HepG2 (cell line): ENCODE measurements around the gene SH2D3A. TPM values are rescaled to one million over a fixed set of nuclear protein-coding genes. Genes with fewer than 3 reads are reported as not detected.
A peak's percentile ranks its signal among the peaks of the same experiment; 100 is the strongest.

Source experiments
- ATAC-seq: fragments of 200-7000 bp; cut with Tn5 transposase; 3 replicates; pipeline ENCODE4 v1.9.1; 2020; ENCODE audit warnings: mild to moderate bottlenecking, moderate library complexity
- BruUV-seq: library from RNA; stranded (reverse); fragments of 400-500 nt; replicated peaks from 2 replicates; lab custom pipeline; 2021; lab: Mats Ljungman, UMichigan
- CTCF ChIA-PET: fragments of 300-600 bp; formaldehyde crosslinking; extraction: SDS; loops from one replicate; lab custom pipeline; 2021; ENCODE audit warnings: low total read pairs, inconsistent platforms, low intra/inter-chr PET ratio; lab: Yijun Ruan, JAX
- POLR2A ChIA-PET: fragments of 350-600 bp; sonication (Branson Sonifier 250); formaldehyde crosslinking; loops from one replicate; lab custom pipeline; 2020; ENCODE audit warnings: antibody characterized with exemption, inconsistent platforms; lab: Yijun Ruan, JAX
- DNase-seq: peaks from one replicate; pipeline ENCODE4 v3.0.0-alpha.2; 2015; ENCODE audit warnings: low spot score
- FAIRE-seq: peaks from 3 replicates; lab custom pipeline; 2011; peaks lifted over from hg19 to GRCh38; lab: Jason Lieb, UNC
- H2AFZ ChIP-seq: one replicate; pipeline ENCODE4 v1.6.1; 2011; ENCODE audit warnings: low read length, inconsistent platforms
- H3K27ac ChIP-seq: fragments of 300-600 bp; 3 replicates; pipeline ENCODE4 v1.8.0; 2011; ENCODE audit warnings: mixed run types, mild to moderate bottlenecking, mixed read lengths, low read length, inconsistent platforms; ENCODE audit not compliant: insufficient read depth; ENCODE audit errors: extremely low read length
- H3K27me3 ChIP-seq, 2 experiments: fragments of 200-600 bp in 1 of 2; 2 replicates in 1 of 2; 3 replicates in 1 of 2; pipeline versions ENCODE4 v1.6.0 to v1.8.0; 2011; ENCODE audit warnings: low read length in 2 of 2, mild to moderate bottlenecking in 2 of 2, moderate library complexity in 2 of 2, inconsistent platforms in 1 of 2; ENCODE audit not compliant: insufficient read depth in 2 of 2, control insufficient read depth in 1 of 2
- H3K36me3 ChIP-seq, 2 experiments: fragments of 200-600 bp in 1 of 2; replicated peaks in 1 of 2; 2 replicates in 1 of 2; 3 replicates in 1 of 2; pipeline versions ENCODE4 v1.5.1 to v1.8.0; 2011; ENCODE audit warnings: low read length in 2 of 2, inconsistent platforms in 1 of 2; ENCODE audit not compliant: insufficient read depth in 2 of 2, control insufficient read depth in 1 of 2
- H3K4me1 ChIP-seq: 2 replicates; pipeline ENCODE4 v1.5.1; 2012; ENCODE audit warnings: low read length, inconsistent platforms; ENCODE audit not compliant: insufficient read depth
- H3K4me2 ChIP-seq: 2 replicates; pipeline ENCODE4 v1.6.0; 2011; ENCODE audit warnings: low read depth, low read length, inconsistent platforms
- H3K4me3 ChIP-seq, 3 experiments: fragments of 200-600 bp in 1 of 3; sonication (generic), shearing (Covaris generic) in 1 of 3; replicated peaks in 1 of 3; 2 replicates each; pipeline ENCODE4 v1.5.1; 2011 to 2016; ENCODE audit warnings: low read length in 3 of 3, inconsistent platforms in 2 of 3, low read depth in 2 of 3, mild to moderate bottlenecking in 2 of 3, control low read depth in 1 of 3, mixed read lengths in 1 of 3; ENCODE audit not compliant: insufficient read depth in 1 of 3
- H3K79me2 ChIP-seq: one replicate; pipeline ENCODE4 v1.6.1; 2011; ENCODE audit warnings: low read length, inconsistent platforms; ENCODE audit not compliant: insufficient read depth
- H3K9ac ChIP-seq: 2 replicates; pipeline ENCODE4 v1.6.0; 2011; ENCODE audit warnings: mild to moderate bottlenecking, low read depth, low read length, inconsistent platforms; ENCODE audit not compliant: insufficient read depth
- H3K9me3 ChIP-seq: 2 replicates; pipeline ENCODE4 v1.5.1; 2012; ENCODE audit warnings: mild to moderate bottlenecking, low read length
- H4K20me1 ChIP-seq: 2 replicates; pipeline ENCODE4 v1.6.0; 2011; ENCODE audit warnings: inconsistent platforms, mild to moderate bottlenecking, low read length, moderate library complexity; ENCODE audit not compliant: insufficient read depth
- ARNT2 ChIP-seq: sonication (generic); formaldehyde crosslinking; IDR thresholded peaks from 2 replicates; pipeline ENCODE4 v1.8.0; 2022; ENCODE audit warnings: mild to moderate bottlenecking, low read depth, missing genetic modification reagents, moderate library complexity
- ATF7-NPFF ChIP-seq: sonication (generic); formaldehyde crosslinking; IDR thresholded peaks from 2 replicates; pipeline ENCODE4 v1.8.1; 2023; ENCODE audit warnings: mild to moderate bottlenecking, low read depth, missing genetic modification reagents, moderate library complexity
- CHD4 ChIP-seq: fragments of 200-600 bp; sonication (generic); IDR thresholded peaks from 2 replicates; pipeline ENCODE4 v1.7.0; 2017; ENCODE audit warnings: mild to moderate bottlenecking, low read length, borderline replicate concordance
- IKZF1 ChIP-seq: fragments of 450-650 bp; IDR thresholded peaks from 2 replicates; pipeline ENCODE4 v1.7.1; 2016
- KDM4B ChIP-seq: sonication (generic); formaldehyde crosslinking; IDR thresholded peaks from 2 replicates; pipeline ENCODE4 v1.4.0; 2020; ENCODE audit warnings: missing genetic modification reagents
- MEF2D ChIP-seq: sonication (generic); formaldehyde crosslinking; IDR thresholded peaks from 2 replicates; pipeline ENCODE4 v1.5.1; 2020; ENCODE audit warnings: mild to moderate bottlenecking, missing genetic modification reagents
- MTF2 ChIP-seq: sonication (generic); formaldehyde crosslinking; IDR thresholded peaks from 2 replicates; pipeline ENCODE4 v1.5.0; 2020; ENCODE audit warnings: missing genetic modification reagents, borderline replicate concordance
- PAF1 ChIP-seq: IDR thresholded peaks from 2 replicates; pipeline ENCODE4 v1.6.1; 2016; ENCODE audit warnings: missing genetic modification reagents, missing compliant biosample characterization
- POLR2A ChIP-seq, 2 experiments: IDR thresholded peaks; 2 replicates each; pipeline ENCODE4 v1.6.1; 2011; ENCODE audit warnings: low read depth in 2 of 2, low read length in 2 of 2, mild to moderate bottlenecking in 1 of 2, moderate library complexity in 1 of 2; ENCODE audit not compliant: insufficient read depth in 1 of 2
- RBFOX2 ChIP-seq: fragments of 200-400 bp; formaldehyde crosslinking; IDR thresholded peaks from 2 replicates; pipeline ENCODE4 v1.6.1; 2017; ENCODE audit warnings: low read depth, mild to moderate bottlenecking, low read length
- SMARCE1 ChIP-seq: fragments of 450-650 bp; IDR thresholded peaks from 2 replicates; pipeline ENCODE4 v1.6.1; 2017; ENCODE audit warnings: borderline replicate concordance
- TAF15 ChIP-seq: fragments of 200-400 bp; formaldehyde crosslinking; IDR thresholded peaks from one replicate; pipeline ENCODE4 v1.6.1; 2018; ENCODE audit warnings: mild to moderate bottlenecking, low read depth, low read length; ENCODE audit not compliant: poor library complexity, severe bottlenecking
- ZC3H4 ChIP-seq: sonication (generic); formaldehyde crosslinking; IDR thresholded peaks from 2 replicates; pipeline ENCODE4 v1.4.0; 2020; ENCODE audit warnings: missing genetic modification reagents, borderline replicate concordance
- ZNF501 ChIP-seq: sonication (generic); formaldehyde crosslinking; IDR thresholded peaks from 2 replicates; pipeline ENCODE4 v1.5.1; 2020; ENCODE audit warnings: mild to moderate bottlenecking, moderate library complexity, missing genetic modification reagents
- ZNF562 ChIP-seq: sonication (generic); formaldehyde crosslinking; IDR thresholded peaks from 2 replicates; pipeline ENCODE4 v1.8.0; 2022; ENCODE audit warnings: missing genetic modification reagents, borderline replicate concordance
- ZNF746 ChIP-seq: sonication (generic); formaldehyde crosslinking; IDR thresholded peaks from 2 replicates; pipeline ENCODE4 v1.8.0; 2022; ENCODE audit warnings: mild to moderate bottlenecking, missing genetic modification reagents
- ZNF768 ChIP-seq: sonication (generic); formaldehyde crosslinking; IDR thresholded peaks from 2 replicates; pipeline ENCODE4 v1.4.0; 2020; ENCODE audit warnings: missing genetic modification reagents
- WGBS: methylation state at CpG from one replicate; pipeline ENCODE4 v1.1.6; 2017; ENCODE audit warnings: low lambda C conversion rate; 5-methylcytosine and 5-hydroxymethylcytosine counted together
- in situ Hi-C: cut with HindIII; loops from 2 replicates; pipeline ENCODE4 v1.10.0; 2017; ENCODE audit warnings: low pct_unique_long_range_greater_than_20kb; ENCODE audit not compliant: extremely low pct_ligation_motif_present
- intact Hi-C: fragments of 100-400 bp; cut with micrococcal nuclease; formaldehyde crosslinking; loops from one replicate; pipeline ENCODE4 v1.10.0; 2022; ENCODE audit not compliant: unreplicated experiment
- polyA plus RNA-seq, 8 experiments: library from polyadenylated mRNA; depleted of rRNA in 3 of 8; stranded (reverse) in 7 of 8; unstranded in 1 of 8; fragments of >200 nt; fragmentation: Illumina TruSeq in 4 of 8; extraction: Trizol in 4 of 8; gene quantifications; 2 replicates each; pipeline versions ENCODE4 v1.2.1 to v1.2.3, GENCODE V29; 2011 to 2016; ENCODE audit warnings: low read depth in 4 of 8, missing spikeins in 1 of 8, mixed read lengths in 1 of 8; ENCODE audit not compliant: insufficient read depth in 1 of 8
- total RNA-seq, 5 experiments: library from RNA; depleted of rRNA; stranded (reverse); fragments of >200 nt; fragmentation: Illumina TruSeq; extraction: Trizol; gene quantifications; 2 replicates each; pipeline ENCODE4 v1.2.3, GENCODE V29; 2016; ENCODE audit warnings: low read depth in 1 of 5
- TF ChIP-seq, protein P1 (sequence below): sonication (generic); formaldehyde crosslinking; IDR thresholded peaks from 2 replicates; pipeline ENCODE4 v1.4.0; 2020; ENCODE audit warnings: mild to moderate bottlenecking, missing genetic modification reagents
- TF ChIP-seq, protein P2 (sequence below): IDR thresholded peaks from 2 replicates; pipeline ENCODE4 v1.6.1; 2016; ENCODE audit warnings: mild to moderate bottlenecking

The SH2D3A gene
- total and polyA plus RNA-seq, 2 of the 13 experiments (the other 11 are each of a cell fraction or from before 2014, with no cell fraction given) = 1.0 to 2.2 TPM

DNA sequence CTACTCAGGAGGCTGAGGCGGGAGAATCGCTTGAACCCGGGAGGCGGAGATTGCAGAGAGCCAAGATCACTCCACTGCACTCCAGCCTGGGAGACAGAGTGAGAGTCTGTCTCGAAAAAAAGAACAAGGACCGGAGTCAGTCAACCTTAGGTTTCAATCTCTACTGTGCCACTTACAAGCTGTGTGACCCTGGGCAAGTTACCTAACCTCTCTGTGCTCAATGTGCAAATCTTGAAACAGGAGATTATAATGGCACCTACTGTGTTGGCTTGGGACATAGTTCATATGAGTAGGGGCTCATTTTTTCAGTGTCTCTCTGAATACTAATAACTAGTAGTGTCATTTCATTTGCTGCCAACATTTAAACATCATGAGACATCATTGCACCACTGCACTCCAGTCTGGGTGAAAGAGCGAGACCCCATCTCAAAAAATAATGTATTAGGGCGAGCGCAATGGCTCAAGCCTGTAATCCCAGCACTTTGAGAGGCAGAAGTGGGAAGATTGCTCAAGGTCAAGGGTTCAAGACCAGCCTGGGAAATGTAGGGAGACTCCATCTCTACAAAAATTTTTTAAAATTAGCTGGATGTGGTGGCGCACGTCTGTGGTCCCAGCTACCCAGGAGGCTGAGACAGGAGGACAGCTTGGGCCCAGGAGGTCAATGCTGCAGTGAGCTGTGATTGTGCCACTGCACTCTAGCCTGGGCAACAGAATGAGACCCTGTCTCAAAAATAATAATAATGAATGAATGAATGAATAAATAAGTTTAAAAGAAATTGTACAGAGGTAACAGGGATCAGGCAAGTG lies 52.3 kb downstream of the SH2D3A start:
- Histone ChIP-seq H3K27ac (no peak overlapping the region), H3K79me2 (peaks cover 16% of the 10 kb centered on the region), H3K9ac (no peak overlapping the region), H2AFZ (no peak overlapping the region), H3K27me3 (peaks cover 0 to 6% of the 10 kb centered on the region in 2 experiments; a peak in 1 of 5 replicates), H4K20me1 (peaks cover 88% of the 10 kb centered on the region), H3K4me3 (no peak overlapping the region), H3K4me2 (no peak overlapping the region), H3K4me1 (peaks cover 44% of the 10 kb centered on the region), H3K9me3 (no peaks in the 10 kb centered on the region), H3K36me3 (peaks cover 33 to 64% of the 10 kb centered on the region in 2 experiments)
- 95% methylated on average over 11 of the region's 11 CpGs for WGBS
- BruUV-seq = no TSS peak
- no peak for DNase-seq
- ChIA-PET CTCF (no interaction called here), POLR2A (interaction anchor here (0.8 to 3.2 kb wide), 7 partner anchors 10 to 38 kb away, joined by 3 to 24 read pairs (median 14); partner anchors contain the start of gene GPR108)
- intact Hi-C loops (no loop called here), in situ Hi-C loops (no loop called here)
- FAIRE-seq = peak; percentile 21
- ATAC-seq = no peak
- TF ChIP-seq ZNF562 (CRISPR knock-in tag) (0 out of 2 replicates have a peak, but pooled peaks have one; percentile 3), RBFOX2 (peak; percentile 61), TAF15 (no peak), KDM4B (CRISPR knock-in tag) (peak; percentile 40; the same call in 1 of the 2 replicates), ARNT2 (peak; percentile 25; the same call in 1 of the 2 replicates), SMARCE1 (no peak), ZNF746 (CRISPR knock-in tag) (0 out of 2 replicates have a peak, but pooled peaks have one; percentile 4), IKZF1 (no peak), MTF2 (CRISPR knock-in tag) (no peak), ZNF501 (CRISPR knock-in tag) (peak; percentile 65; the same call in 1 of the 2 replicates), ZC3H4 (CRISPR knock-in tag) (peak; percentile 5; the same call in 1 of the 2 replicates), CHD4 (no peak), ZNF768 (CRISPR knock-in tag) (peak; percentile 94), PAF1 (CRISPR knock-in tag) (peak; percentile 32; the same call in 1 of the 2 replicates), ATF7-NPFF (0 out of 2 replicates have a peak, but pooled peaks have one; percentile 40), POLR2A (IDR thresholded peaks at IDR 0.05; ENCODE audit: insufficient read depth in 1 of 2, low read depth in 2 of 2, low read length in 2 of 2) (peak in 1 of 2 experiments; percentile 18), MEF2D (no peak)
- TF ChIP-seq, protein P1, sequence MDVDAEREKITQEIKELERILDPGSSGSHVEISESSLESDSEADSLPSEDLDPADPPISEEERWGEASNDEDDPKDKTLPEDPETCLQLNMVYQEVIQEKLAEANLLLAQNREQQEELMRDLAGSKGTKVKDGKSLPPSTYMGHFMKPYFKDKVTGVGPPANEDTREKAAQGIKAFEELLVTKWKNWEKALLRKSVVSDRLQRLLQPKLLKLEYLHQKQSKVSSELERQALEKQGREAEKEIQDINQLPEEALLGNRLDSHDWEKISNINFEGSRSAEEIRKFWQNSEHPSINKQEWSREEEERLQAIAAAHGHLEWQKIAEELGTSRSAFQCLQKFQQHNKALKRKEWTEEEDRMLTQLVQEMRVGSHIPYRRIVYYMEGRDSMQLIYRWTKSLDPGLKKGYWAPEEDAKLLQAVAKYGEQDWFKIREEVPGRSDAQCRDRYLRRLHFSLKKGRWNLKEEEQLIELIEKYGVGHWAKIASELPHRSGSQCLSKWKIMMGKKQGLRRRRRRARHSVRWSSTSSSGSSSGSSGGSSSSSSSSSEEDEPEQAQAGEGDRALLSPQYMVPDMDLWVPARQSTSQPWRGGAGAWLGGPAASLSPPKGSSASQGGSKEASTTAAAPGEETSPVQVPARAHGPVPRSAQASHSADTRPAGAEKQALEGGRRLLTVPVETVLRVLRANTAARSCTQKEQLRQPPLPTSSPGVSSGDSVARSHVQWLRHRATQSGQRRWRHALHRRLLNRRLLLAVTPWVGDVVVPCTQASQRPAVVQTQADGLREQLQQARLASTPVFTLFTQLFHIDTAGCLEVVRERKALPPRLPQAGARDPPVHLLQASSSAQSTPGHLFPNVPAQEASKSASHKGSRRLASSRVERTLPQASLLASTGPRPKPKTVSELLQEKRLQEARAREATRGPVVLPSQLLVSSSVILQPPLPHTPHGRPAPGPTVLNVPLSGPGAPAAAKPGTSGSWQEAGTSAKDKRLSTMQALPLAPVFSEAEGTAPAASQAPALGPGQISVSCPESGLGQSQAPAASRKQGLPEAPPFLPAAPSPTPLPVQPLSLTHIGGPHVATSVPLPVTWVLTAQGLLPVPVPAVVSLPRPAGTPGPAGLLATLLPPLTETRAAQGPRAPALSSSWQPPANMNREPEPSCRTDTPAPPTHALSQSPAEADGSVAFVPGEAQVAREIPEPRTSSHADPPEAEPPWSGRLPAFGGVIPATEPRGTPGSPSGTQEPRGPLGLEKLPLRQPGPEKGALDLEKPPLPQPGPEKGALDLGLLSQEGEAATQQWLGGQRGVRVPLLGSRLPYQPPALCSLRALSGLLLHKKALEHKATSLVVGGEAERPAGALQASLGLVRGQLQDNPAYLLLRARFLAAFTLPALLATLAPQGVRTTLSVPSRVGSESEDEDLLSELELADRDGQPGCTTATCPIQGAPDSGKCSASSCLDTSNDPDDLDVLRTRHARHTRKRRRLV (CRISPR knock-in tag) = no peak
- TF ChIP-seq, protein P2, sequence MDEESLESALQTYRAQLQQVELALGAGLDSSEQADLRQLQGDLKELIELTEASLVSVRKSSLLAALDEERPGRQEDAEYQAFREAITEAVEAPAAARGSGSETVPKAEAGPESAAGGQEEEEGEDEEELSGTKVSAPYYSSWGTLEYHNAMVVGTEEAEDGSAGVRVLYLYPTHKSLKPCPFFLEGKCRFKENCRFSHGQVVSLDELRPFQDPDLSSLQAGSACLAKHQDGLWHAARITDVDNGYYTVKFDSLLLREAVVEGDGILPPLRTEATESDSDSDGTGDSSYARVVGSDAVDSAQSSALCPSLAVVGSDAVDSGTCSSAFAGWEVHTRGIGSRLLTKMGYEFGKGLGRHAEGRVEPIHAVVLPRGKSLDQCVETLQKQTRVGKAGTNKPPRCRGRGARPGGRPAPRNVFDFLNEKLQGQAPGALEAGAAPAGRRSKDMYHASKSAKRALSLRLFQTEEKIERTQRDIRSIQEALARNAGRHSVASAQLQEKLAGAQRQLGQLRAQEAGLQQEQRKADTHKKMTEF (CRISPR knock-in tag) = peak; percentile 42; the same call in 1 of the 2 replicates
